K562 (cell line): ENCODE measurements around the gene PANK2. TPM values are rescaled to one million over a fixed set of nuclear protein-coding genes. Genes with fewer than 3 reads are reported as not detected.

Experiments
- ATAC-seq: fragments of 200-7000 bp; cut with Tn5 transposase; 3 replicates; pipeline ENCODE4 v1.9.1; 2020; ENCODE audit warnings: moderate library complexity
- BruUV-seq: library from RNA; stranded (reverse); fragments of 400-500 nt; replicated peaks from 2 replicates; lab custom pipeline; 2021; lab: Mats Ljungman, UMichigan
- CTCF ChIA-PET: fragments of 300-600 bp; formaldehyde crosslinking; extraction: SDS; loops from one replicate; lab custom pipeline; 2021; ENCODE audit warnings: low intra/inter-chr PET ratio; lab: Yijun Ruan, JAX
- POLR2A ChIA-PET: fragments of 300-600, 350-650 bp; sonication (Branson Sonifier 250); formaldehyde crosslinking; extraction: SDS; loops from one replicate; lab custom pipeline; 2021; ENCODE audit warnings: antibody characterized with exemption, inconsistent platforms; lab: Yijun Ruan, JAX
- DNase-seq, 4 experiments: peaks; one replicate each; pipeline versions ENCODE4 v3.0.0 to v3.0.0-alpha.2; 2011 to 2018; ENCODE audit warnings: low spot score in 3 of 4, mixed read lengths in 3 of 4; ENCODE audit errors: extremely low read depth in 1 of 4
- FAIRE-seq: peaks from 2 replicates; lab custom pipeline; 2011; peaks lifted over from hg19 to GRCh38; lab: Jason Lieb, UNC
- H2AFZ ChIP-seq: 2 replicates; pipeline ENCODE4 v1.6.0; 2011; ENCODE audit warnings: low read depth, low read length, control low read depth, inconsistent platforms
- H3K27ac ChIP-seq: fragments of 200-600 bp; 3 replicates; pipeline ENCODE4 v1.8.0; 2011; ENCODE audit warnings: low read depth, mild to moderate bottlenecking, control low read depth, inconsistent platforms, low read length, moderate library complexity, mixed read lengths; ENCODE audit errors: extremely low read depth
- H3K27me3 ChIP-seq, 2 experiments: fragments of 300-600 bp in 1 of 2; 2 replicates in 1 of 2; 3 replicates in 1 of 2; pipeline versions ENCODE4 v1.6.0 to v1.8.0; 2011; ENCODE audit warnings: inconsistent platforms in 2 of 2, low read length in 2 of 2, mild to moderate bottlenecking in 1 of 2, mixed read lengths in 1 of 2, moderate library complexity in 1 of 2; ENCODE audit not compliant: control insufficient read depth in 2 of 2, insufficient read depth in 2 of 2
- H3K36me3 ChIP-seq: fragments of 300-600 bp; 3 replicates; pipeline ENCODE4 v1.8.0; 2011; ENCODE audit warnings: mild to moderate bottlenecking, low read length, inconsistent platforms; ENCODE audit not compliant: control insufficient read depth, insufficient read depth
- H3K4me1 ChIP-seq, 2 experiments: fragments of 200-600 bp in 1 of 2; replicated peaks in 1 of 2; 2 replicates in 1 of 2; 3 replicates in 1 of 2; pipeline versions ENCODE4 v1.5.1 to v1.8.0; 2011; ENCODE audit warnings: inconsistent platforms in 2 of 2, low read length in 2 of 2, mild to moderate bottlenecking in 1 of 2, mixed read lengths in 1 of 2, moderate library complexity in 1 of 2; ENCODE audit not compliant: control insufficient read depth in 2 of 2, insufficient read depth in 2 of 2
- H3K4me2 ChIP-seq: 2 replicates; pipeline ENCODE4 v1.6.1; 2011; ENCODE audit warnings: low read length, control low read depth, inconsistent platforms, mixed read lengths; ENCODE audit not compliant: insufficient read depth
- H3K4me3 ChIP-seq: fragments of 200-600 bp; sonication (generic), shearing (Covaris generic); 2 replicates; pipeline ENCODE4 v1.5.1; 2016; ENCODE audit warnings: control low read depth, inconsistent platforms
- H3K79me2 ChIP-seq: fragments of 200-600 bp; 3 replicates; pipeline ENCODE4 v1.8.0; 2011; ENCODE audit warnings: low read length, inconsistent platforms; ENCODE audit not compliant: control insufficient read depth, insufficient read depth
- H3K9ac ChIP-seq, 2 experiments: 2 replicates each; pipeline versions ENCODE4 v1.6.0 to v1.6.1; 2011; ENCODE audit warnings: low read depth in 2 of 2, low read length in 2 of 2, control low read depth in 1 of 2, inconsistent platforms in 1 of 2, mild to moderate bottlenecking in 1 of 2, mixed read lengths in 1 of 2; ENCODE audit not compliant: insufficient read depth in 1 of 2
- H3K9me1 ChIP-seq: one replicate; pipeline ENCODE4 v1.6.0; 2011; ENCODE audit warnings: inconsistent platforms, mild to moderate bottlenecking, low read length, moderate library complexity; ENCODE audit not compliant: control insufficient read depth, insufficient read depth
- H3K9me3 ChIP-seq: replicated peaks from 2 replicates; pipeline ENCODE4 v1.5.1; 2011; ENCODE audit warnings: low read depth, low read length, inconsistent platforms; ENCODE audit not compliant: control insufficient read depth, insufficient read depth
- H4K20me1 ChIP-seq: replicated peaks from 2 replicates; pipeline ENCODE4 v1.6.1; 2011; ENCODE audit warnings: low read length, inconsistent platforms, mixed read lengths; ENCODE audit not compliant: control insufficient read depth, insufficient read depth
- CTBP1 ChIP-seq: fragments of 450-650 bp; IDR thresholded peaks from 2 replicates; pipeline ENCODE4 v1.6.1; 2016; ENCODE audit warnings: borderline replicate concordance
- FOSL1 ChIP-seq: fragments of 200-800 bp; sonication (Bioruptor generic); conservative IDR thresholded peaks from 2 replicates; pipeline ENCODE4 v1.6.1; 2016; ENCODE audit warnings: missing genetic modification characterization, missing compliant biosample characterization
- GABPB2 ChIP-seq: fragments of 250-450 bp; sonication (Bioruptor Pico); conservative IDR thresholded peaks from 2 replicates; pipeline ENCODE4 v1.5.1; 2021; ENCODE audit warnings: mild to moderate bottlenecking
- GTF2F1 ChIP-seq: IDR thresholded peaks from 2 replicates; pipeline ENCODE4 v1.6.1; 2011; ENCODE audit warnings: low read depth, low read length, improper control_type of control experiment
- HMGXB4 ChIP-seq: sonication (generic); formaldehyde crosslinking; IDR thresholded peaks from 2 replicates; pipeline ENCODE4 v1.8.1; 2023; ENCODE audit warnings: mild to moderate bottlenecking, missing genetic modification reagents
- PPARD ChIP-seq: fragments of 250-450 bp; sonication (Bioruptor Pico); IDR thresholded peaks from 2 replicates; pipeline ENCODE4 v1.8.0; 2022; ENCODE audit warnings: inconsistent platforms, mild to moderate bottlenecking, moderate library complexity
- PYGO2 ChIP-seq: fragments of 450-650 bp; IDR thresholded peaks from 2 replicates; pipeline ENCODE4 v1.6.1; 2016; ENCODE audit warnings: mild to moderate bottlenecking, missing genetic modification characterization, moderate library complexity, missing compliant biosample characterization
- RFX1 ChIP-seq: fragments of 450-650 bp; IDR thresholded peaks from 2 replicates; pipeline ENCODE4 v1.6.1; 2016; ENCODE audit warnings: mild to moderate bottlenecking, moderate library complexity
- ZBTB2 ChIP-seq: fragments of 450-650 bp; IDR thresholded peaks from 2 replicates; pipeline ENCODE4 v1.6.1; 2016; ENCODE audit warnings: antibody characterized with exemption
- ZNF263 ChIP-seq: sonication (generic); formaldehyde crosslinking; IDR thresholded peaks from 2 replicates; pipeline ENCODE4 v1.8.0; 2022; ENCODE audit warnings: mild to moderate bottlenecking, missing genetic modification reagents, borderline replicate concordance
- WGBS: fragments of 100-300 bp; shearing (Covaris generic); methylation state at CpG from one replicate; pipeline ENCODE4 v1.1.6; 2016; ENCODE audit warnings: low coverage, mixed read lengths; ENCODE audit not compliant: insufficient coverage; ENCODE audit errors: missing lambda C conversion rate; 5-methylcytosine and 5-hydroxymethylcytosine counted together
- in situ Hi-C: fragments of 300-500 bp; cut with MboI; formaldehyde crosslinking; loops from 4 replicates; pipeline ENCODE4 v1.15.0; 2018; ENCODE audit warnings: inconsistent platforms, mixed read lengths
- intact Hi-C: fragments of 100-400 bp; cut with micrococcal nuclease; formaldehyde crosslinking; loops from 2 replicates; pipeline ENCODE4 v1.14.2; 2022
- polyA plus RNA-seq, 8 experiments: library from polyadenylated mRNA; depleted of rRNA in 4 of 8; stranded (reverse) in 5 of 8; unstranded in 3 of 8; fragments of >200 nt; fragmentation: Nextera tagmentation in 2 of 8; fragmentation: Illumina TruSeq in 1 of 8; extraction: Ambion mirVana in 2 of 8; extraction: Trizol in 1 of 8; gene quantifications; 2 replicates each; pipeline versions ENCODE4 v1.2.1 to v1.2.3, GENCODE V29; 2011 to 2014; ENCODE audit warnings: inconsistent platforms in 1 of 8, missing spikeins in 1 of 8
- total RNA-seq, 7 experiments: library from RNA; depleted of rRNA in 6 of 7; stranded (reverse); fragments of >200 nt in 6 of 7; fragmentation: Illumina TruSeq in 2 of 7; extraction: Trizol in 2 of 7; gene quantifications; 2 replicates each; pipeline versions ENCODE4 v1.2.1 to v1.2.3, GENCODE V29; 2011 to 2021; ENCODE audit warnings: low replicate concordance in 1 of 7
- TF ChIP-seq, protein P1 (sequence below): sonication (generic); formaldehyde crosslinking; IDR thresholded peaks from 2 replicates; pipeline ENCODE4 v1.8.0; 2022; ENCODE audit warnings: mild to moderate bottlenecking, missing genetic modification reagents
- TF ChIP-seq, protein P2 (sequence below): fragments of 150-350 bp; IDR thresholded peaks from 2 replicates; pipeline ENCODE4 v1.6.1; 2014; ENCODE audit warnings: low read depth, mild to moderate bottlenecking, low read length, borderline replicate concordance

Gene PANK2
- total and polyA plus RNA-seq, 9 of the 15 experiments (the other 6 are each of a cell fraction or from before 2014, with no cell fraction given), result 14.9 to 43.5 (median 31.4) TPM

DNA sequence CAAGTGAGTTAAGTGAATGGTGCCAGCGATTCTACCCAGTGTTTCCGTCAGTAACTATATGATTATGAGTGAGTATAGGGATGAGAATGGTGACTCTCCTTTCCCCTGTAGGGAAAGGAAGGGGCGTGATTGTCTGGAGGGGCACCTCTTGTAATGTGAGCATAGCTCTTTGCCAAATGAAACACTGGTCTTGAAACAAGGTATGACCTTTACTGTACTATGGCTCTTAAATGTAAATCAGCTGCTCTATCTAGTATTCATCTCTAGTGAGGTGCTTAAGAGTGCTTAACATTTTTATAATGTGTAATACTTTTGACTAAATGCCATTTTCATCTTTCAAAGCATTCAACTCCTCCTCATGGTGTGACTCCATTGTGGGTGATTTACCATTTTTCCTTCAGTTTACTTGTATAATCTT is 11.0 kb downstream of the PANK2 start (continued):
- TF ChIP-seq HMGXB4 (no peak), ZBTB2 (no peak), PYGO2 (tag) (no peak), PPARD (CRISPR knock-in tag) (no peak)

- Histone ChIP-seq H4K20me1 (peaks cover 40% of the 10 kb centered on the region), H2AFZ (no peak overlapping the region), H3K9me3 (no peaks in the 10 kb centered on the region), H3K36me3 (peaks cover 27% of the 10 kb centered on the region; the same call in 2 of the 3 replicates), H3K9me1 (peaks cover 4% of the 10 kb centered on the region), H3K4me3 (no peak overlapping the region), H3K9ac (no peak overlapping the region), H3K4me2 (no peak overlapping the region), H3K79me2 (peaks cover 98% of the 10 kb centered on the region), H3K27me3 (no peaks in the 10 kb centered on the region), H3K4me1 (peaks cover 15 to 21% of the 10 kb centered on the region in 2 experiments), H3K27ac (no peak overlapping the region)
- CTCF ChIA-PET, result no interaction called here
- intact Hi-C loops (no loop called here), in situ Hi-C loops (no loop called here)
- POLR2A ChIA-PET, result interaction anchor here (0.7 to 1.5 kb wide), 4 partner anchors 10 to 80 kb away, joined by 3 to 5 read pairs (median 4); no protein-coding TSS in a partner anchor
- WGBS, result 73% methylated on average over 2 of the region's 3 CpGs
- DNase-seq, result no peak
- no peak for ATAC-seq
- no TSS peak for BruUV-seq
- no peak for FAIRE-seq
- TF ChIP-seq, protein P1, sequence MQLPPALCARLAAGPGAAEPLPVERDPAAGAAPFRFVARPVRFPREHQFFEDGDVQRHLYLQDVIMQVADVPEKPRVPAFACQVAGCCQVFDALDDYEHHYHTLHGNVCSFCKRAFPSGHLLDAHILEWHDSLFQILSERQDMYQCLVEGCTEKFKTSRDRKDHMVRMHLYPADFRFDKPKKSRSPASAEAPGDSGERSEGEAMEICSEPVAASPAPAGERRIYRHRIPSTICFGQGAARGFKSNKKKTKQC, result no peak
- TF ChIP-seq, protein P2, sequence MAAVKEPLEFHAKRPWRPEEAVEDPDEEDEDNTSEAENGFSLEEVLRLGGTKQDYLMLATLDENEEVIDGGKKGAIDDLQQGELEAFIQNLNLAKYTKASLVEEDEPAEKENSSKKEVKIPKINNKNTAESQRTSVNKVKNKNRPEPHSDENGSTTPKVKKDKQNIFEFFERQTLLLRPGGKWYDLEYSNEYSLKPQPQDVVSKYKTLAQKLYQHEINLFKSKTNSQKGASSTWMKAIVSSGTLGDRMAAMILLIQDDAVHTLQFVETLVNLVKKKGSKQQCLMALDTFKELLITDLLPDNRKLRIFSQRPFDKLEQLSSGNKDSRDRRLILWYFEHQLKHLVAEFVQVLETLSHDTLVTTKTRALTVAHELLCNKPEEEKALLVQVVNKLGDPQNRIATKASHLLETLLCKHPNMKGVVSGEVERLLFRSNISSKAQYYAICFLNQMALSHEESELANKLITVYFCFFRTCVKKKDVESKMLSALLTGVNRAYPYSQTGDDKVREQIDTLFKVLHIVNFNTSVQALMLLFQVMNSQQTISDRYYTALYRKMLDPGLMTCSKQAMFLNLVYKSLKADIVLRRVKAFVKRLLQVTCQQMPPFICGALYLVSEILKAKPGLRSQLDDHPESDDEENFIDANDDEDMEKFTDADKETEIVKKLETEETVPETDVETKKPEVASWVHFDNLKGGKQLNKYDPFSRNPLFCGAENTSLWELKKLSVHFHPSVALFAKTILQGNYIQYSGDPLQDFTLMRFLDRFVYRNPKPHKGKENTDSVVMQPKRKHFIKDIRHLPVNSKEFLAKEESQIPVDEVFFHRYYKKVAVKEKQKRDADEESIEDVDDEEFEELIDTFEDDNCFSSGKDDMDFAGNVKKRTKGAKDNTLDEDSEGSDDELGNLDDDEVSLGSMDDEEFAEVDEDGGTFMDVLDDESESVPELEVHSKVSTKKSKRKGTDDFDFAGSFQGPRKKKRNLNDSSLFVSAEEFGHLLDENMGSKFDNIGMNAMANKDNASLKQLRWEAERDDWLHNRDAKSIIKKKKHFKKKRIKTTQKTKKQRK, result no peak
- TF ChIP-seq RFX1 (no peak), CTBP1 (no peak), ZNF263 (CRISPR knock-in tag) (no peak), GTF2F1 (no peak), GABPB2 (CRISPR knock-in tag) (no peak), FOSL1 (no peak)
Measured at GRCh38 chr20:3901028-3901705, 12.0 kb downstream of the PANK2 start.
